A673 (cell line): ENCODE results near the gene LMBR1. TPM values are rescaled to one million over a fixed set of nuclear protein-coding genes. Genes with fewer than 3 reads are reported as not detected.
A peak's percentile ranks its signal among the peaks of the same experiment; 100 is the strongest.

Experiments
- BruUV-seq: library from RNA; stranded (reverse); fragments of 400-500 nt; replicated peaks from 2 replicates; lab custom pipeline; 2021; lab: Mats Ljungman, UMichigan
- CTCF ChIA-PET: fragments of 300-600 bp; sonication (Branson Sonifier 250); formaldehyde crosslinking; loops from one replicate; lab custom pipeline; 2022; ENCODE audit warnings: antibody characterized with exemption; lab: Charles Lee
- POLR2A ChIA-PET: fragments of 300-600 bp; sonication (Branson Sonifier 250); formaldehyde crosslinking; loops from one replicate; lab custom pipeline; 2022; ENCODE audit warnings: antibody characterized with exemption; ENCODE audit not compliant: low non-redundant PET; lab: Charles Lee
- DNase-seq: peaks from one replicate; pipeline ENCODE4 v3.0.0-alpha.2; 2015; ENCODE audit warnings: low spot score
- H3K27ac ChIP-seq: fragments of 200-600 bp; sonication (generic); 2 replicates; pipeline ENCODE4 v1.5.1; 2016; ENCODE audit warnings: mixed run types, low read depth, mild to moderate bottlenecking, mixed read lengths, antibody characterized with exemption, low read length; ENCODE audit not compliant: poor library complexity, severe bottlenecking
- H3K27me3 ChIP-seq: fragments of 200-600 bp; sonication (generic); replicated peaks from 2 replicates; pipeline ENCODE4 v1.6.1; 2017; ENCODE audit warnings: mixed run types, low read depth, mild to moderate bottlenecking, mixed read lengths, antibody characterized with exemption, low read length; ENCODE audit not compliant: insufficient read depth, poor library complexity
- H3K36me3 ChIP-seq: fragments of 200-600 bp; sonication (generic); 2 replicates; pipeline ENCODE4 v1.6.1; 2016; ENCODE audit warnings: mixed run types, mild to moderate bottlenecking, mixed read lengths, antibody characterized with exemption, low read length; ENCODE audit not compliant: insufficient read depth, poor library complexity, severe bottlenecking
- H3K4me1 ChIP-seq: fragments of 200-600 bp; sonication (generic); 2 replicates; pipeline ENCODE4 v1.6.1; 2017; ENCODE audit warnings: mixed run types, mild to moderate bottlenecking, mixed read lengths, antibody characterized with exemption, low read length; ENCODE audit not compliant: insufficient read depth, poor library complexity, severe bottlenecking
- H3K4me3 ChIP-seq: fragments of 200-600 bp; sonication (generic); 2 replicates; pipeline ENCODE4 v1.5.1; 2016; ENCODE audit warnings: low read depth, mixed run types, mild to moderate bottlenecking, mixed read lengths, low read length; ENCODE audit not compliant: poor library complexity, severe bottlenecking
- H3K9me3 ChIP-seq: fragments of 200-600 bp; sonication (generic); 2 replicates; pipeline ENCODE4 v1.6.1; 2016; ENCODE audit warnings: mixed run types, low read depth, mild to moderate bottlenecking, mixed read lengths, antibody characterized with exemption, low read length; ENCODE audit not compliant: poor library complexity, severe bottlenecking
- EZH2 ChIP-seq: fragments of 200-600 bp; sonication (generic); IDR thresholded peaks from 2 replicates; pipeline ENCODE4 v1.6.1; 2017; ENCODE audit warnings: borderline replicate concordance, low read depth, mild to moderate bottlenecking, mixed read lengths, antibody characterized with exemption, low read length; ENCODE audit not compliant: poor library complexity, severe bottlenecking
- intact Hi-C: fragments of 100-400 bp; cut with micrococcal nuclease; formaldehyde crosslinking; loops from one replicate; pipeline ENCODE4 v1.10.0; 2022; ENCODE audit not compliant: unreplicated experiment
- total RNA-seq: library from RNA; stranded (reverse); gene quantifications from 2 replicates; pipeline ENCODE4 v1.2.3, GENCODE V29; 2021
- TF ChIP-seq, protein P1 (sequence below): fragments of 300-800, 200-600 bp; sonication (generic); conservative IDR thresholded peaks from 2 replicates; pipeline ENCODE4 v1.5.1; 2017; ENCODE audit warnings: low read depth, mild to moderate bottlenecking, antibody characterized with exemption, low read length, moderate library complexity, mixed read lengths

The LMBR1 gene
- total RNA-seq, 1 experiment from 2014 or later = 50.7 TPM

DNA sequence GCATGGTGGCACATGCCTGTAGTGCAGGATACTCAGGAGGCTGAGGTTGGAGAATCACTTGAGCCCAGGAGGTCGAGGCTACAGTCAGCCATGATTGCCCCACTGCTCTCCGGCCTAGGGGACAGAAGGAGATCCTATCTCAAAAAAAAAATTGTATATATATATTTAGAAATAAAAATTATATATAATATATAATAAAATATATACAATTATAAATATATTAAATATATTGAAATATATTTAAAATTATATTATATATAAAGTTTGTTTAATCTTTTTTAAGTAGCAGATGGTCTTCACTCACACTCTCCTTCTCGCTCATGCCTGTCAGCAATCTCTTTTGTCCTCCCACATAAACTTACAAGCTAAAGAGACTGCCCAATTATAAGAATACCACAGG lies 58.5 kb downstream of the LMBR1 start:
- H3K4me3 ChIP-seq = no peak overlapping the region
- H3K27ac ChIP-seq = no peak overlapping the region
- CTCF ChIA-PET = no interaction called here
- H3K9me3 ChIP-seq = no peaks in the 10 kb centered on the region
- no peak for TF ChIP-seq EZH2
- TF ChIP-seq, protein P1, sequence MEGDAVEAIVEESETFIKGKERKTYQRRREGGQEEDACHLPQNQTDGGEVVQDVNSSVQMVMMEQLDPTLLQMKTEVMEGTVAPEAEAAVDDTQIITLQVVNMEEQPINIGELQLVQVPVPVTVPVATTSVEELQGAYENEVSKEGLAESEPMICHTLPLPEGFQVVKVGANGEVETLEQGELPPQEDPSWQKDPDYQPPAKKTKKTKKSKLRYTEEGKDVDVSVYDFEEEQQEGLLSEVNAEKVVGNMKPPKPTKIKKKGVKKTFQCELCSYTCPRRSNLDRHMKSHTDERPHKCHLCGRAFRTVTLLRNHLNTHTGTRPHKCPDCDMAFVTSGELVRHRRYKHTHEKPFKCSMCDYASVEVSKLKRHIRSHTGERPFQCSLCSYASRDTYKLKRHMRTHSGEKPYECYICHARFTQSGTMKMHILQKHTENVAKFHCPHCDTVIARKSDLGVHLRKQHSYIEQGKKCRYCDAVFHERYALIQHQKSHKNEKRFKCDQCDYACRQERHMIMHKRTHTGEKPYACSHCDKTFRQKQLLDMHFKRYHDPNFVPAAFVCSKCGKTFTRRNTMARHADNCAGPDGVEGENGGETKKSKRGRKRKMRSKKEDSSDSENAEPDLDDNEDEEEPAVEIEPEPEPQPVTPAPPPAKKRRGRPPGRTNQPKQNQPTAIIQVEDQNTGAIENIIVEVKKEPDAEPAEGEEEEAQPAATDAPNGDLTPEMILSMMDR = no peak
- no TSS peak for BruUV-seq
- POLR2A ChIA-PET = no interaction called here
- no peaks in the 10 kb centered on the region for H3K36me3 ChIP-seq
- intact Hi-C loops = no loop called here
- no peak for DNase-seq
- no peaks in the 10 kb centered on the region for H3K27me3 ChIP-seq
- H3K4me1 ChIP-seq = peaks cover 7% of the 10 kb centered on the region

DNA sequence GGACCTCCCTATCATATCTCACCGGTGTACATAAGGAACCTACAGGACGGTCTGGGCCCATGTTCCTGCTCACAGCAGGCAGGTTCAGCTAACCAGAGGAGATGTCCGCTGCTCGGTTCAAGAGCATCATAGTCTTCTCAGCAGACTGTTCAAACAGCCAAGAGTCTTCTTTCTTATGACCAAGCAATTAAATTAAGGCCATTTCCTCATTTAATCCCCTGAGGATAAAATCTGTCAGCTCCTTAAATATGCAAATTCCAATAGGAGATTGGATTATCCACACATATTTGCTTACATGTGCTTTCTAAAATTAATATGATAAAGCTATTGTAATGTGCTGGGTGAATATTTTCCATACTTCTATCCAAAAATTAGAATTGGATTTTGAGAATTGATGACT lies 59.7 kb downstream of the LMBR1 start:
- no peak for TF ChIP-seq EZH2
- TF ChIP-seq, protein P1 = no peak
- H3K4me1 ChIP-seq = peaks cover 7% of the 10 kb centered on the region
- H3K27me3 ChIP-seq = no peaks in the 10 kb centered on the region
- CTCF ChIA-PET = no interaction called here
- no peaks in the 10 kb centered on the region for H3K9me3 ChIP-seq
- DNase-seq = peak; percentile 19
- H3K4me3 ChIP-seq = no peak overlapping the region
- POLR2A ChIA-PET = no interaction called here
- no peaks in the 10 kb centered on the region for H3K36me3 ChIP-seq
- BruUV-seq = no TSS peak
- no peak overlapping the region for H3K27ac ChIP-seq
- intact Hi-C loops = no loop called here

DNA sequence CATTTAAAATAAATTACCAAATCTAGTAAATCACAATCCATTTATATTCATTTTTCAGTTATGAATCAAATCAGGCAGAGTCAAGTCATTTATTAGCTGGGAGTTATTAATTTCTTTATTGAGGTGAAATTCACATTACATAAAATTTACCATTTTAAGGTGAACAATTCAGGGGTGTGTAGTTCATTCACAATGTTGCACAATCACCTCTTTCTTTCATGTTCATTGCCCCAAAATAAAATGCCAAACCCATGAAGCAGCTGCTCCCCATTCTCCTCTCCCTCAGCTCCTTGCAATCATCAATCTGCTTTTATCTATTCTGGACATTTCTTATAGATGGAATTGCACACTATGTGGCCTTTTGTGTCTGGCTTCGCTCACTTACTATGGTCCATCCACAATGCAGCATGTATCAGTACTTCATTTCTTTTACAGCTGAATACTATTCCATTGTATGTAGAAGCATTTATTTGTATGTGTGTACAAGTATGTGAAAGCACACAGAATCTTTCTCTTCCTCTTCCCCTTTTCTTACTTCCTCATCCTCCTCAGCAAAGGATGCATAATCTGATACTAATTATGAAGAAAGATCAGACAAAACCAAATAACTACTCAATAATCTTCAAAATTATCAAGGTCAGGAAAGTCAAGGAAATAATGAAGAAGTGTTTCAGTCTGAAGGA lies 60.6 kb downstream of the LMBR1 start:
- ChIA-PET POLR2A (no interaction called here), CTCF (no interaction called here)
- no peak for TF ChIP-seq EZH2
- TF ChIP-seq, protein P1 = no peak
- H3K9me3 ChIP-seq = no peaks in the 10 kb centered on the region
- DNase-seq = no peak
- no TSS peak for BruUV-seq
- H3K4me1 ChIP-seq = peaks cover 7% of the 10 kb centered on the region
- H3K36me3 ChIP-seq = no peaks in the 10 kb centered on the region
- no peak overlapping the region for H3K4me3 ChIP-seq
- no peaks in the 10 kb centered on the region for H3K27me3 ChIP-seq
- H3K27ac ChIP-seq = no peak overlapping the region
- intact Hi-C loops = no loop called here
